GM12874 (cell line): Measurements from ENCODE around the gene APP.

Experiments
- CTCF ChIP-seq: IDR thresholded peaks from 2 replicates; pipeline ENCODE4 v1.5.1; 2011; ENCODE audit warnings: low read depth, mild to moderate bottlenecking, control low read depth, low read length, moderate library complexity; ENCODE audit not compliant: insufficient read depth

Gene APP

DNA sequence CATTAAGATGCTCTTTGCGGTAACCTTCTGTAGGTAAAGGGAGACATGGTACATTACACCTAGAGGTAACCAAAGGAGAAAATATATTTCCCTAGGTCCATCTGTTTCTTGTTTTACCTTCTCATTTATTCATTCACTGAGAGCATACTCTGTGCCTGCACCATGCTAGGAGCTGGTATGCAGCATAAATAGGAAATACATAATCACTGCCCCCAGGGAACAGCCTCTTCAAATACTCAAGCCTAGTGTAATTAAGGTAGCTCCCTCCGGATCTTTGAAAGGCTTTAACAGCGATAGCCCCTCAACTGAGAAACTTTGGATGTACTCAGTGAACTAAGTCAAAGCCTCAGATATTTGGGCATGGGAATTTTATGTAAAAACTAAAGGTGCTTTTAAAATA, 312.2 kb downstream of the APP start:
- no peak for TF ChIP-seq CTCF

- no peak for TF ChIP-seq CTCF
These were observed 313.1 kb downstream of the APP start for GRCh38 chr21:25857308-25858074.

DNA sequence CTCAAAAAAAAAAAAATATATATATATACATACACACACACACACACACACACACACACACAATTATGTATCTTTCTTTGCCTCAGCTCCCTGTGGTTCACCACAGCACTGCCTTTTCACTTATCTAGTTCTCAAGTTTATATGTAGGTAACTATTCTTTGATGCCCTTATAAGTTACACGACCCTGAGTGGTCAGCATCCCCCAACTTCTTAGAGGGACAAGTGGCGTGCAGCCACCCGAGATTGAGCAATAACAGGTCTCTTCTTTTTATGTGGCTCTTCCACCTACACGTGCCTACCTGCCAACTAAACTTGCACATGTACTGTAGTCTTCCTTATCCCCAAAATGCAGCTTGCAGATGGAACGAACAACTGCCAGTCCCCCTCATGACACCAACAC, 315.0 kb downstream of the APP start:
- no peak for TF ChIP-seq CTCF

DNA sequence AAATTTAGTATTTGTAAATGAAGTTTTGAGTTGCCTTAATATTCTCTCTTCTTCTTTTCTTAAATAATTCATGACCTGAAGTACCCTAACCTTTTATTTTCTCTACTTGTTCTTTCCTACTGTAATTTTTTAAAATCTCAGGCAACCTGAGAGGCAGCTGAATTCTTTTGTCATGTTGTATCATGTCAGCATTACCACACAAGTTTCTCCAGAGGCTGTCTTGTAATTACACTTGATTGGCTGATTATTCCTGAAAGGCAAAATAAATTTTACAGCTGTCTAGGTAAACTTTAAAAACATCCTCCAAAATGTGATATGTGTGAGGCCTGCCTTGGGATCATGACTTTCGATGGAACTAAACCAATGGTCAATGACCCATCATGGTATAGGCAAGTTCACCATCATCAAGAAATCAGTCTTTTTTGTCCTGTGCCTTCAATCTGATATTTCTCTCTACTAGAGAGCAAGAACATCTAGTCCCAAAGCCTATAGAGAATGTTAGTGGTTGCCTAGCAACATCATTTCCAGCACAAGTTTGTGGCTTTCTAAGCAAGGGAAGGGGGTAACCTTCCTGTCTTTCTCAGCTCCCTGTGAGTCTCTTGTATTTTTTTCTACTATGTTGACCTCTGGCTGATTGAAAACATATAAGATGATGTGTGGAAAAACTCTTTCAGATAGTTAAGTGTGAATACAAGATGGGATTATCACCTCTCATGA, 320.3 kb downstream of the APP start:
- no peak for TF ChIP-seq CTCF

GRCh38 chr21:25848309-25848708, 322.3 kb downstream of the APP start:
- no peak for TF ChIP-seq CTCF

DNA sequence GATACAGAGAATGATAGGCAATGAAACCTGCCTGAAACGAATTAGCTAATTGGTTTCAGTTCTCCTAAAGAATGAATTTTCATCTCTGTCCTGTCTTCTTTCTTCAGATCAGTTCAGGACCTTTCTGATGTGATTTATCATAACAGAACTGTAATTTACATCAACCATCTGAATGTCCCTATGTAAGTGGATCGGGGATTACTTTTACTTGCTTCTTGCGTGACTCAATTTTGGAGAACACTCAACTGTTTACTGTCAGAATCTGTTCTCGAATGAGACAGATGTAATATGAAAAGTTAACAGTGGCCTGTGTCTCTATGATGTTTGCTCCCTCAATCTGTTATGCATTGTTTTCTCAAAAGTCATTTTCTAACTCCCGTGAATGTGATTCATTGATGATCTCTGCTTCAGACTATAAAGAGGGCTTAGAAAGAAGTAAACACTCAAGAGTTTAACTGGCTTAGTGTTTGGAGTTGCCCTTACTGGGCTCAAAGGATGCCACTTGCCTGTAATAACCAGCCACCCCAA, 324.8 kb downstream of the APP start:
- no peak for TF ChIP-seq CTCF

DNA sequence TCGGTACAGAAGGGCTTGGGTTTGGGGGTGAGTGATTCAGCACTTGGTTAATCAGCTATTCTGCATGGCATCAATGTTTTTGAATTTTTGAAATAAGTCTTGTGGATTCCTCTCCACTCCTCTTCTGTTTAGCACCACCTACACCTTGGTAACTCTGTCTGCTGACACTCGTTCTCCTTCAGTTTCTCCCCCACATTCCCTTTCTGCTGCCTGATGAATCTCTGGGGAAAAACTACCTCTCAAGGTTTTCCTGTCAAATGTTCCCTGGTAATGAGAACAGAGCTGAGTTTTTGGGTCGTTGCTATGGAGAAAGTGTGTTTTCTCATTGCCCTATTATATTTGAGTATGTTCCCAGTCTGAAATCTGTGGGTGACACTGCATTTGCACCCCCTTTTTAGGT, 327.6 kb downstream of the APP start:
- no peak for TF ChIP-seq CTCF
